Measurements from ENCODE around the gene SLC2A10. TPM values are rescaled to one million over a fixed set of nuclear protein-coding genes. Genes with fewer than 3 reads are reported as not detected.

Gene SLC2A10
- total RNA-seq, 3 donors from 2014 or later (not counting 1 experiment from before 2014, with no cell fraction given), result 0.26 to 2.2 (median 0.79) TPM

DNA sequence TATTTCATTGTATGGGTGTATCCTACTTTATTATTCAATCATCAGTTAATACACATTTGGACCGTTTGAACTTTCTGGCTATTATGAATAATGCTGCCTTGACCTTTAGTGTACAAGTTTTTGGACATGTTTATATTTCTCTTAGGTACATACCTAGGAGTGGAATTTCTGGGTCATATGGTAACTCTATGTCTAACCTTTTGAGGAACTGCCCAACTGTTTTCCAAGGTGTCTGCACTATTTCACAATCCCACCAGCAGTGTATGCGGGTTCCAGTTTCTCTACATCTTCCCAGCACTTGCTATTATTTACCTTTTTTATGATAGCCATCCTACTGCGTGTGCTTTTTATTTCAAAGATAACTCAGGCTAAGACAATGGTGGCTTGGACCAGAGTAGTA lies 43.8 kb upstream of the SLC2A10 start:
- Mint-ChIP-seq H3K27me3 (ENCODE audit: low read depth in 2 of 2) (no peaks in the 10 kb centered on the region), H3K36me3 (no peaks in the 10 kb centered on the region), H3K27ac (no peak overlapping the region), H3K4me3 (no peak overlapping the region), H3K4me1 (no peaks in the 10 kb centered on the region), H3K9me3 (no peaks in the 10 kb centered on the region)
- no peak for ATAC-seq
- Histone ChIP-seq H3K27me3 (ENCODE audit: control insufficient read depth, insufficient read depth, low read length) (no peaks in the 10 kb centered on the region), H3K9me3 (ENCODE audit: control insufficient read depth, insufficient read depth, low read length) (peaks cover 4% of the 10 kb centered on the region), H3K27ac (ENCODE audit: low read length) (no peak overlapping the region), H3K4me3 (ENCODE audit: low read length) (no peak overlapping the region), H3K36me3 (ENCODE audit: control insufficient read depth, insufficient read depth, low read length) (no peaks in the 10 kb centered on the region), H3K4me1 (ENCODE audit: control insufficient read depth, insufficient read depth, low read length) (no peaks in the 10 kb centered on the region)
- intact Hi-C loops (cut with micrococcal nuclease), result no loop called here
- TF ChIP-seq, protein P1, sequence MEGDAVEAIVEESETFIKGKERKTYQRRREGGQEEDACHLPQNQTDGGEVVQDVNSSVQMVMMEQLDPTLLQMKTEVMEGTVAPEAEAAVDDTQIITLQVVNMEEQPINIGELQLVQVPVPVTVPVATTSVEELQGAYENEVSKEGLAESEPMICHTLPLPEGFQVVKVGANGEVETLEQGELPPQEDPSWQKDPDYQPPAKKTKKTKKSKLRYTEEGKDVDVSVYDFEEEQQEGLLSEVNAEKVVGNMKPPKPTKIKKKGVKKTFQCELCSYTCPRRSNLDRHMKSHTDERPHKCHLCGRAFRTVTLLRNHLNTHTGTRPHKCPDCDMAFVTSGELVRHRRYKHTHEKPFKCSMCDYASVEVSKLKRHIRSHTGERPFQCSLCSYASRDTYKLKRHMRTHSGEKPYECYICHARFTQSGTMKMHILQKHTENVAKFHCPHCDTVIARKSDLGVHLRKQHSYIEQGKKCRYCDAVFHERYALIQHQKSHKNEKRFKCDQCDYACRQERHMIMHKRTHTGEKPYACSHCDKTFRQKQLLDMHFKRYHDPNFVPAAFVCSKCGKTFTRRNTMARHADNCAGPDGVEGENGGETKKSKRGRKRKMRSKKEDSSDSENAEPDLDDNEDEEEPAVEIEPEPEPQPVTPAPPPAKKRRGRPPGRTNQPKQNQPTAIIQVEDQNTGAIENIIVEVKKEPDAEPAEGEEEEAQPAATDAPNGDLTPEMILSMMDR (IDR thresholded peaks at IDR 0.05), result no peak
- 92% methylated on average over 2 of the region's 3 CpGs for WGBS (ENCODE audit: insufficient coverage)
- DNase-seq, result no peak

DNA sequence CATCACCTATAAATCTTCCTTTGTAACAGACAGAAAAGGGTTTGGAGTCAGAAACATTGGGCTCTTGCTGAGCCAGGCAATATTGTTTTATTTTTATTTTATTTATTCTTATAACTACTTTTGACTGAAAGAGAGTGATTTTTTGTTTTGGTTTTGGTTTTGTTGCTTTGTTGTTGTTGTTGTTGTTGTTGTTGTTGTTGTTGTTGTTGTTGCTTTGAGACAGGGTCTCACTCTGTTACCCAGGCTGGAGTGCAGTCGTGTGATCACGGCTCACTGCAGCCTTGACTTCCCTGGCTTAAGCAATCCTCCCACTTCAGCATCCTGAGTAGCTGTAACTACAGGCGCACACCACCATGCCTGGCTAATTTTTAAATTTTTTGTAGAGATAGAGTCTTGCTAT lies 43.1 kb upstream of the SLC2A10 start:
- Histone ChIP-seq H3K9me3 (ENCODE audit: control insufficient read depth, insufficient read depth, low read length) (peaks cover 4% of the 10 kb centered on the region), H3K4me1 (ENCODE audit: control insufficient read depth, insufficient read depth, low read length) (no peaks in the 10 kb centered on the region), H3K27me3 (ENCODE audit: control insufficient read depth, insufficient read depth, low read length) (no peaks in the 10 kb centered on the region), H3K4me3 (ENCODE audit: low read length) (no peak overlapping the region), H3K27ac (ENCODE audit: low read length) (no peak overlapping the region), H3K36me3 (ENCODE audit: control insufficient read depth, insufficient read depth, low read length) (no peaks in the 10 kb centered on the region)
- Mint-ChIP-seq H3K4me1 (no peaks in the 10 kb centered on the region), H3K9me3 (no peaks in the 10 kb centered on the region), H3K27me3 (ENCODE audit: low read depth in 2 of 2) (no peaks in the 10 kb centered on the region), H3K27ac (no peak overlapping the region), H3K36me3 (no peaks in the 10 kb centered on the region), H3K4me3 (no peak overlapping the region)
- DNase-seq, result no peak
- no peak for ATAC-seq
- intact Hi-C loops (cut with micrococcal nuclease), result no loop called here
- WGBS (ENCODE audit: insufficient coverage), result 96% methylated on average over 3 of the region's 3 CpGs
- TF ChIP-seq, protein P1 (IDR thresholded peaks at IDR 0.05), result no peak

DNA sequence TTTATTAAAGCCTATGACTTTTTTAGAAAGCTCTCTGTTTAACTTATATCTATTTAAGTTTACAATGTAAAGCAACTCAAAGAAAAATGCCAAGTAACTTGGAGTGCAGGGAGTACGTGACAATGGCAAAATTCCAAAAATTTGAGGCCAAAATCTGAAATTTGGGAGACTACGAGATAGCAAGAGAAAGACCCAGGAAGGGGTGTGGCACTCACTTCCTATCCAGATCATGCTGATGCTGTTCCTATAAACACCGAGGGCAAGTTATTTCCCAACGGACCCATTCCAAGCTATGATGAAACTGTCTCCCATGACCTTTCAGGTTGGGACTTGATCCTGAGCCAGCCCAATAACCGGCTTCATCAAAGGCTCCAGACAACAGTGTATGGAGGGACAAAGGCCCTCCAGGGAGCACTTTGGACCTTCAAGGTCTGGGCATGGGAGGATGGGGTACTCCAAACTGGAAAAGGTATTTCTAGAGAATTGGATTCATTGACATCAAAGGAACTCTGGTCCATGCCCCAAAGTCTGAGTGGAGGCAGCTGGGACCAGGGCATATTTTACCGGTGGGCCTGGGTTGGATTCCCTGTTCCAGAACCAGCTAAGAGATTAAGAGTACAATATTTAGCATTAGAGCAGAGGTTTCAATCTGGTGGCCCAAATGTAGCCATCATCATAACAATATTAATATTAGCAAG lies 42.5 kb upstream of the SLC2A10 start:
- ATAC-seq (no peak), DNase-seq (no peak)
- H3K36me3 ChIP-seq (ENCODE audit: control insufficient read depth, insufficient read depth, low read length), result no peaks in the 10 kb centered on the region
- Mint-ChIP-seq H3K27ac (no peak overlapping the region), H3K9me3 (no peaks in the 10 kb centered on the region), H3K4me1 (no peaks in the 10 kb centered on the region), H3K27me3 (ENCODE audit: low read depth in 2 of 2) (no peaks in the 10 kb centered on the region), H3K36me3 (no peaks in the 10 kb centered on the region), H3K4me3 (no peak overlapping the region)
- H3K9me3 ChIP-seq (ENCODE audit: control insufficient read depth, insufficient read depth, low read length), result peaks cover 4% of the 10 kb centered on the region
- WGBS (ENCODE audit: insufficient coverage), result 91% methylated on average over 6 of the region's 6 CpGs
- intact Hi-C loops (cut with micrococcal nuclease), result no loop called here
- H3K4me3 ChIP-seq (ENCODE audit: low read length), result no peak overlapping the region
- TF ChIP-seq, protein P1 (IDR thresholded peaks at IDR 0.05), result no peak
- no peak overlapping the region for H3K27ac ChIP-seq (ENCODE audit: low read length)
- H3K4me1 ChIP-seq (ENCODE audit: control insufficient read depth, insufficient read depth, low read length), result no peaks in the 10 kb centered on the region
- no peaks in the 10 kb centered on the region for H3K27me3 ChIP-seq (ENCODE audit: control insufficient read depth, insufficient read depth, low read length)

DNA sequence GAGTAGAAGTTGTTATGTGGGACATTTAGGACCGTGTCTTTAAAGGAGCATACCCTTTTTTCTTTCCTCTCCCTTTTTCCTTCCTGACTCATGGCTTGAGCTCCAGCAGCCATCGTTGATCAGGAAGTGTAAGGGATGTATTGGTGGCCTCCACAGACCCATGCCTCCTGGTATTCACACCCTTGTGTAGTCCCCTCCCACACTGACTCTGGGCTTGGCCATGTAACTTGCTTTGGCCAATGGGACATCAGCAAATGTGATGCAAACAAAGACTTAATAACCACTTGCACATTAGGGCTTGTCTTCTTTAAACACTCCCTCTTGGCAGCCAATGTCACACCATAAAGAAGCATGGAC lies 39.2 kb upstream of the SLC2A10 start:
- H3K36me3 ChIP-seq (ENCODE audit: control insufficient read depth, insufficient read depth, low read length), result no peaks in the 10 kb centered on the region
- TF ChIP-seq, protein P1 (IDR thresholded peaks at IDR 0.05), result no peak
- Mint-ChIP-seq H3K9me3 (no peaks in the 10 kb centered on the region), H3K36me3 (no peaks in the 10 kb centered on the region), H3K27me3 (ENCODE audit: low read depth in 2 of 2) (no peaks in the 10 kb centered on the region), H3K4me1 (no peaks in the 10 kb centered on the region), H3K4me3 (no peak overlapping the region), H3K27ac (no peak overlapping the region)
- WGBS (ENCODE audit: insufficient coverage), result no CpG with 5 or more reads among the region's 2 CpGs
- H3K27me3 ChIP-seq (ENCODE audit: control insufficient read depth, insufficient read depth, low read length), result no peaks in the 10 kb centered on the region
- ATAC-seq (no peak), DNase-seq (no peak)
- peaks cover 4% of the 10 kb centered on the region for H3K9me3 ChIP-seq (ENCODE audit: control insufficient read depth, insufficient read depth, low read length)
- intact Hi-C loops (cut with micrococcal nuclease), result no loop called here
- no peaks in the 10 kb centered on the region for H3K4me1 ChIP-seq (ENCODE audit: control insufficient read depth, insufficient read depth, low read length)
- H3K4me3 ChIP-seq (ENCODE audit: low read length), result no peak overlapping the region
- H3K27ac ChIP-seq (ENCODE audit: low read length), result no peak overlapping the region

Data from natural killer cell (primary cell).